D721Med (cell line): ENCODE data around the gene PIGZ.
"Not testable (repeated sequence)": the region's sequence is repeated elsewhere in the genome, so short reads cannot be mapped to it uniquely, and the experiment has no call there.

Experiments used
- DNase-seq: peaks from one replicate; pipeline ENCODE4 v3.0.0; 2011; ENCODE audit warnings: low spot score; ENCODE audit not compliant: insufficient read length
- FAIRE-seq: peaks from 2 replicates; lab custom pipeline; 2011; peaks lifted over from hg19 to GRCh38; lab: Jason Lieb, UNC
- TF ChIP-seq, protein P1 (sequence below): IDR thresholded peaks from 2 replicates; pipeline ENCODE4 v1.5.1; 2012; ENCODE audit warnings: mild to moderate bottlenecking, control low read depth; ENCODE audit not compliant: insufficient read depth; ENCODE audit errors: missing control alignments

PIGZ gene

DNA sequence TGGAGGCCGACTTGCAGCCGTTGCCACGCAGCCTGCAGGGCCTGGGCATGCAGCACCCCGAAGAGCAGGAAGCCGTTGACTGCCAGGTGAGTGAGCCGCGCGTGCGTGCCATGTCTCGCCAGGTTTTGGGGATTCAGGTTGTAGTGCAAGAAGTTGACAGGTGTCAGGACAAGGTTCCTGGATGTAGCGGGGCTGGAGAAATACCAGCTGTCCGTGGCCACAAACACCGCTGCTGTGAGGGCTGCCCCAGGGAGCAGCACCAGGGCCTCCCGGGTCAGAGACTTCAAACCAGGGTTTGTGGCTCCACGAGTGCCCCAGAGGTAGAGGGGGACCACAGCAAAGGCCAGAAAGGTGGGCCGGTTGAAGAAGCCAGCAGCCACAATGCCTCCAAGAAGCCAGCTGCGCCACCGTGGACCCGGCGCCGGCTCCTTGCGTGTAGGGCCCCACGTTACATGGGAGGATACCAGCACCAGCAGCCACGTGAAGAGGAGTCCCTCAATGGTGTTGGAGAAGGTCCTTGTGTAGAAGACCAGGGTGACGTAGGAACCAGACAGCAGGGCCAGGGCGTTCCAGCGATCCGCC lies 20.7 kb downstream of the PIGZ start:
- TF ChIP-seq, protein P1, sequence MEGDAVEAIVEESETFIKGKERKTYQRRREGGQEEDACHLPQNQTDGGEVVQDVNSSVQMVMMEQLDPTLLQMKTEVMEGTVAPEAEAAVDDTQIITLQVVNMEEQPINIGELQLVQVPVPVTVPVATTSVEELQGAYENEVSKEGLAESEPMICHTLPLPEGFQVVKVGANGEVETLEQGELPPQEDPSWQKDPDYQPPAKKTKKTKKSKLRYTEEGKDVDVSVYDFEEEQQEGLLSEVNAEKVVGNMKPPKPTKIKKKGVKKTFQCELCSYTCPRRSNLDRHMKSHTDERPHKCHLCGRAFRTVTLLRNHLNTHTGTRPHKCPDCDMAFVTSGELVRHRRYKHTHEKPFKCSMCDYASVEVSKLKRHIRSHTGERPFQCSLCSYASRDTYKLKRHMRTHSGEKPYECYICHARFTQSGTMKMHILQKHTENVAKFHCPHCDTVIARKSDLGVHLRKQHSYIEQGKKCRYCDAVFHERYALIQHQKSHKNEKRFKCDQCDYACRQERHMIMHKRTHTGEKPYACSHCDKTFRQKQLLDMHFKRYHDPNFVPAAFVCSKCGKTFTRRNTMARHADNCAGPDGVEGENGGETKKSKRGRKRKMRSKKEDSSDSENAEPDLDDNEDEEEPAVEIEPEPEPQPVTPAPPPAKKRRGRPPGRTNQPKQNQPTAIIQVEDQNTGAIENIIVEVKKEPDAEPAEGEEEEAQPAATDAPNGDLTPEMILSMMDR = no peak
- DNase-seq (no peak), FAIRE-seq (no peak)

DNA sequence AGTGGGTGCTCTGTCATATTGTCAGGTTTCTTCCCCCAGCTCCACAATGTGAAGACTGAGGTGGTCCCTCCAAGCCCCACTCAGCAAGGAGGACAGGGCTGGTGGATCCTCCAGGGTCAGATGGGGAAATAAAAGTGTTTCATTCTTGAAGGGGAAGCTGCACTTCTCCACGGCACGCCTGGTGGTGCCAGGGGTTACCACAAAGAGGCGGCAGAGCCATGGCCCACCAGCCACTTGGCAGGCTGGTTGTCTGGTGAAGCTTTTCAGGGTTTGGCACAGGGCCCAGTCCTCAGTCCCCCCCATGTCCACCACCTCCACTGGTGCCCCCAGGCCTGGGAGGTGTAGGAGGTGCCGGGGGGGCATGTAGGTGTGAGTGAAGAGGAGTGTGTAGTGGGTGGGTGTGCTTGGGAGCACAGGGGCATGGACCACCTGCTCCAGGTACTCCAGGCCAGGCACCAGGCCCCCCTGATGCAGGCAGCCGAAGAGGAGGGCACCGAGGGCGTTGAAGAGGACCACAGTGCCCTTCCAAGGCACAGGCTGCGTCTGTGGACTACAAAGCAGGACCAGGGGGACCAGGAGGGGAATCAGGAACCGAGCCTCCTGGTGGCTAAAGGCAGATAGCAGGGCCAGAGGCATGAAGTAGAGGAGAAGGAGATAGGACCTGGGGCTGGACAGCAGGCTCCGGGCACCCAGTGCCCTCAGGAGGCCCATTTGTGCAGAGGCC lies 21.3 kb downstream of the PIGZ start:
- DNase-seq (no peak), FAIRE-seq (no peak)
- TF ChIP-seq, protein P1 = no peak

DNA sequence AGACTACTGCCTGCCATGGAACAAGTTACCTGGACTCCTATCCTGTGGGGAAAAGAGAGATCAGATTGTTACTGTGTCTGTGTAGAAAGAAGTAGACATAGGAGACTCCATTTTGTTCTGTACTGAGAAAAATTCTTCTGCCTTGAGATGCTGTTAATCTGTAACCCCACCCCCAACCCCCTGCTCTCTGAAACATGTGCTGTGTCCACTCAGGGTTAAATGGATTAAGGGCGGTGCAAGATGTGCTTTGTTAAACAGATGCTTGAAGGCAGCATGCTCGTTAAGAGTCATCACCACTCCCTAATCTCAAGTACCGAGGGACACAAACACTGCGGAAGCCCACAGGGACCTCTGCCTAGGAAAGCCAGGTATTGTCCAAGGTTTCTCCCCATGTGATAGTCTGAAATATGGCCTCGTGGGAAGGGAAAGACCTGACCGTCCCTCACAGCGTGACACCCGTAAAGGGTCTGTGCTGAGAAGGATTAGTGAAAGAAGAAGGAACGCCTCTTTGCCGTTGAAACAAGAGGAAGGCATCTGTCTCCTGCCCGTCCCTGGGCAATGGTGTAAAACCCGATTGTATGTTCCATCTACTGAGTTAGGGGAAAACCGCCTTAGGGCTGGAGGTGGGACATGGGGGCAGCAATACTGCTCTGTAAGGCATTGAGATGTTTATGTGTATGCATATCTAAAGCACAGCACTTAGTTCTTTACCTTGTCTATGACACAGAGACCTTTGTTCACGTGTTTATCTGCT lies 24.4 kb downstream of the PIGZ start:
- not testable (repeated sequence) for FAIRE-seq, DNase-seq

DNA sequence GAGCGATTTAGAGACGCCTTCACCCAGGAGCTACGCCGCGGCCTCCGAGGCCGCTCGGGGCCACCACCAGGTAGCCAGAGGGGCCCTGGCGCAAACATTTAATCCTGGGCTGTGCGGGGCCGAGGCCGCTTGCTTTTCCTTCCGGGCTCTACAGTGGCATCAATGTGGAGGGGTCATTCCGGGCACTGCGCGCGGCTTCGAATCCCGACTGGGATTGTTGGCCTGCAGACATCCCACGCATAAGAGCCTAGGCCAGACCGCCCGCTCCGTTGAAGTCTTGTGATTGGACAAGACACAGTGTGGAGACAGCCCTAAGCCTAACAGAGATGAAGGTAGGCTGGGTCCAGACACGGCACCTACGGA lies 25.7 kb downstream of the PIGZ start:
- FAIRE-seq (no peak), DNase-seq (no peak)
- TF ChIP-seq, protein P1 = no peak

DNA sequence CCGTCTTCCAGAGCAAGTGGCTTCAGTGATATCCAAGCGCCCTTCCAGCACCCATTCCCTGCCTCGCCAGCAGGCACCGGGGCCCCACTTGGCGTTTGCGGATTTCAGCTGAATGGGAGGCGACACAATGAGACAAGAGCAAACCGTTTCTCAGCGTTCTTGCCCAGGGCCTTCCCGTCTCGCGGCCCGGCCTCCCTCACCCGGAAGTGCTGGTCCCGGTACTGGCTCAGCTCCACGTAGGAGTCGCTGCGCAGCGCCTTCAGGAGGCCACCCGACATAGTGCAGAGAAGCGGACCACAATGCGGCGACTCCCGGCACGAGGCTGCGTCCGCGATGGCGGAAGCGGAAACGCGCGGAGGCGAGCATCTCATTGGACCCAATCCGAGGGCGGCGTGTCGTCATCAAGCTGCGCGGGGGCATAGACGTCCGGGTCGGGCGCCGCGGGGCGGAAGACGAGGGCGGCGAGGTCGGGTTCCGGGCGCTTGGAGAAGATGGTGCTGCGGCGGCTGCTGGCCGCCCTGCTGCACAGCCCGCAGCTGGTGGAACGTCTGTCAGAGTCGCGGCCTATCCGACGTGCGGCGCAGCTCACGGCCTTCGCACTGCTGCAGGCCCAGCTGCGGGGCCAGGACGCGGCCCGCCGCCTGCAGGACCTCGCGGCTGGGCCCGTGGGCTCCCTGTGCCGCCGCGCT lies 26.3 kb downstream of the PIGZ start, which contains the start of gene NCBP2:
Gene NCBP2 (minus strand): TSS at position 303 of the 689 bp plus-strand sequence. CDS start 25 bp downstream, at position 278.
- FAIRE-seq = no peak
- DNase-seq = peak; percentile 69
- TF ChIP-seq, protein P1 = peak; percentile 44

DNA sequence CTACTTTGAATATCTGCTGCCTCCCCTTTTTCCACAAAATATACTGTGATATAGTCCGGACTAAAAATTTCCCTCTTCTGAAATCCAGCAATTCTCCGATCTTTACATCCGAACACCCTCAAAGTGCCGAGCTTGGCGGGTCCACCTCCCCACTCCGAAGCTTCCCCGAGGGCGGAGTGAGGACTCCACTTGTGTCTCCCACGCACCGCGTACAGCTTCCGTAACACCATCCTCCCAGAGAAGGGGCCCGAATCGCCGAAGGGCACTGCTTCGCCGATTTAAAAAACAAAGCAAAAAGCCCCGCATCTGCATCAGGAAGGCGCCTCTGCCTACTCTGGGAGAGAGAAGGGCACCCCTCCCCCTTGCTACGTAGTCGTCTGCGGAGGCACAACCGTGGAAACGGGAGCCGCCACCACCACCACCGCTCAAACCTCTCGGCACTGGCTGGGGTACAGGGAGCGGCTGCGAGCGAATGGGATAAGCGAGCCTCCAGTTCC lies 26.9 kb downstream of the PIGZ start:
- FAIRE-seq (no peak), DNase-seq (no peak)
- TF ChIP-seq, protein P1 = no peak

DNA sequence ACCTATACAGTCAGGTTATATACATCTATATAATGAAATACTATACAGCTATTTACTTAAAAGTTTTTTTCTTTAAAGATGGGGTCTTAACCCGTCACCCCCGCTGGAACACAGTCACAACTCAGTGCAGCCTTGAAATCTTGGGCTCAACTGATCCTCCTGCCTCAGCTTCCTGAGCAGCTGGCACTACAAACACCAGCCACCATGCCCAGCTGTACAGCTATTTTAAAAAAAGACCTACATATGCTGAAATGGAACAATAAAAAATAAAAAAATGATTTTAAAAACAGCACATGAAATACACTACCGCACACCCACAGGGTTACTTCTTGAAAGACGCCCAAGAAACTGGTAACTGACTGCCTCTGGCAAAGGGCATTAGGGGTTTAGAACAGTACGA lies 30.1 kb downstream of the PIGZ start:
- no peak for DNase-seq
- FAIRE-seq = no peak

More for the DNA sequence above, 30.1 kb downstream of the PIGZ start:
- TF ChIP-seq, protein P1 = no peak
